ENCODE data around the gene FAM83B.

FAM83B gene

GRCh38 chr6:54913211-54913610, 66.6 kb downstream of the FAM83B start:
- H3K4me3 ChIP-seq (ENCODE audit: insufficient read depth, low read depth, low read length, poor library complexity, severe bottlenecking), result no peak overlapping the region
- H3K9me3 ChIP-seq (ENCODE audit: control insufficient read depth, low read length), result no peaks in the 10 kb centered on the region
- no peaks in the 10 kb centered on the region for H3K36me3 ChIP-seq (ENCODE audit: control insufficient read depth, insufficient read depth, low read length)
- H3K4me1 ChIP-seq (ENCODE audit: control insufficient read depth, insufficient read depth, low read length, poor library complexity, severe bottlenecking), result no peaks in the 10 kb centered on the region
- DNase-seq, result no peak
- no peaks in the 10 kb centered on the region for H3K27me3 ChIP-seq (replicated peaks; ENCODE audit: control insufficient read depth, insufficient read depth, low read length, poor library complexity, severe bottlenecking)
- H3K27ac ChIP-seq (ENCODE audit: insufficient read depth, low read length, poor library complexity, severe bottlenecking), result no peak overlapping the region

GRCh38 chr6:54916858-54917257, 70.3 kb downstream of the FAM83B start:
- Histone ChIP-seq H3K27ac (ENCODE audit: insufficient read depth, low read length, poor library complexity, severe bottlenecking) (no peak overlapping the region), H3K27me3 (replicated peaks; ENCODE audit: control insufficient read depth, insufficient read depth, low read length, poor library complexity, severe bottlenecking) (no peaks in the 10 kb centered on the region), H3K9me3 (ENCODE audit: control insufficient read depth, low read length) (no peaks in the 10 kb centered on the region), H3K4me3 (ENCODE audit: insufficient read depth, low read depth, low read length, poor library complexity, severe bottlenecking) (no peak overlapping the region), H3K4me1 (ENCODE audit: control insufficient read depth, insufficient read depth, low read length, poor library complexity, severe bottlenecking) (no peaks in the 10 kb centered on the region), H3K36me3 (ENCODE audit: control insufficient read depth, insufficient read depth, low read length) (no peaks in the 10 kb centered on the region)
- no peak for DNase-seq

- Histone ChIP-seq H3K4me1 (ENCODE audit: control insufficient read depth, insufficient read depth, low read length, poor library complexity, severe bottlenecking) (no peaks in the 10 kb centered on the region), H3K36me3 (ENCODE audit: control insufficient read depth, insufficient read depth, low read length) (no peaks in the 10 kb centered on the region), H3K27me3 (replicated peaks; ENCODE audit: control insufficient read depth, insufficient read depth, low read length, poor library complexity, severe bottlenecking) (no peaks in the 10 kb centered on the region), H3K9me3 (ENCODE audit: control insufficient read depth, low read length) (peaks cover 4% of the 10 kb centered on the region), H3K27ac (ENCODE audit: insufficient read depth, low read length, poor library complexity, severe bottlenecking) (no peak overlapping the region), H3K4me3 (ENCODE audit: insufficient read depth, low read depth, low read length, poor library complexity, severe bottlenecking) (no peak overlapping the region)
- no peak for DNase-seq
Observed at GRCh38 chr6:54920628-54921027, 74.1 kb downstream of the FAM83B start.

GRCh38 chr6:54921891-54922290, 75.3 kb downstream of the FAM83B start:
- H3K27me3 ChIP-seq (replicated peaks; ENCODE audit: control insufficient read depth, insufficient read depth, low read length, poor library complexity, severe bottlenecking), result no peaks in the 10 kb centered on the region
- H3K36me3 ChIP-seq (ENCODE audit: control insufficient read depth, insufficient read depth, low read length), result no peaks in the 10 kb centered on the region
- no peaks in the 10 kb centered on the region for H3K4me1 ChIP-seq (ENCODE audit: control insufficient read depth, insufficient read depth, low read length, poor library complexity, severe bottlenecking)
- no peak for DNase-seq
- H3K9me3 ChIP-seq (ENCODE audit: control insufficient read depth, low read length), result peaks cover 4% of the 10 kb centered on the region
- no peak overlapping the region for H3K4me3 ChIP-seq (ENCODE audit: insufficient read depth, low read depth, low read length, poor library complexity, severe bottlenecking)
- H3K27ac ChIP-seq (ENCODE audit: insufficient read depth, low read length, poor library complexity, severe bottlenecking), result no peak overlapping the region

GRCh38 chr6:54929245-54929909, 82.8 kb downstream of the FAM83B start:
- no peak for DNase-seq
- H3K36me3 ChIP-seq (ENCODE audit: control insufficient read depth, insufficient read depth, low read length), result no peaks in the 10 kb centered on the region
- H3K27me3 ChIP-seq (replicated peaks; ENCODE audit: control insufficient read depth, insufficient read depth, low read length, poor library complexity, severe bottlenecking), result no peaks in the 10 kb centered on the region

GRCh38 chr6:54932622-54933021, 86.1 kb downstream of the FAM83B start:
- Histone ChIP-seq H3K36me3 (ENCODE audit: control insufficient read depth, insufficient read depth, low read length) (no peaks in the 10 kb centered on the region), H3K4me3 (ENCODE audit: insufficient read depth, low read depth, low read length, poor library complexity, severe bottlenecking) (no peak overlapping the region), H3K9me3 (ENCODE audit: control insufficient read depth, low read length) (no peaks in the 10 kb centered on the region), H3K27me3 (replicated peaks; ENCODE audit: control insufficient read depth, insufficient read depth, low read length, poor library complexity, severe bottlenecking) (no peaks in the 10 kb centered on the region), H3K27ac (ENCODE audit: insufficient read depth, low read length, poor library complexity, severe bottlenecking) (no peak overlapping the region), H3K4me1 (ENCODE audit: control insufficient read depth, insufficient read depth, low read length, poor library complexity, severe bottlenecking) (no peaks in the 10 kb centered on the region)
- DNase-seq, result no peak

More at GRCh38 chr6:54929245-54929909, 82.8 kb downstream of the FAM83B start:
- Histone ChIP-seq H3K9me3 (ENCODE audit: control insufficient read depth, low read length) (peaks cover 3% of the 10 kb centered on the region), H3K4me3 (ENCODE audit: insufficient read depth, low read depth, low read length, poor library complexity, severe bottlenecking) (no peak overlapping the region), H3K4me1 (ENCODE audit: control insufficient read depth, insufficient read depth, low read length, poor library complexity, severe bottlenecking) (no peaks in the 10 kb centered on the region), H3K27ac (ENCODE audit: insufficient read depth, low read length, poor library complexity, severe bottlenecking) (no peak overlapping the region)

- Histone ChIP-seq H3K4me3 (ENCODE audit: insufficient read depth, low read depth, low read length, poor library complexity, severe bottlenecking) (no peak overlapping the region), H3K36me3 (ENCODE audit: control insufficient read depth, insufficient read depth, low read length) (no peaks in the 10 kb centered on the region), H3K9me3 (ENCODE audit: control insufficient read depth, low read length) (no peaks in the 10 kb centered on the region), H3K4me1 (ENCODE audit: control insufficient read depth, insufficient read depth, low read length, poor library complexity, severe bottlenecking) (no peaks in the 10 kb centered on the region), H3K27me3 (replicated peaks; ENCODE audit: control insufficient read depth, insufficient read depth, low read length, poor library complexity, severe bottlenecking) (no peaks in the 10 kb centered on the region), H3K27ac (ENCODE audit: insufficient read depth, low read length, poor library complexity, severe bottlenecking) (no peak overlapping the region)
- DNase-seq, result no peak
Observed at GRCh38 chr6:54935739-54936138, 89.2 kb downstream of the FAM83B start.

- Histone ChIP-seq H3K27ac (ENCODE audit: insufficient read depth, low read length, poor library complexity, severe bottlenecking) (no peak overlapping the region), H3K36me3 (ENCODE audit: control insufficient read depth, insufficient read depth, low read length) (no peaks in the 10 kb centered on the region), H3K4me1 (ENCODE audit: control insufficient read depth, insufficient read depth, low read length, poor library complexity, severe bottlenecking) (no peaks in the 10 kb centered on the region), H3K27me3 (replicated peaks; ENCODE audit: control insufficient read depth, insufficient read depth, low read length, poor library complexity, severe bottlenecking) (no peaks in the 10 kb centered on the region), H3K4me3 (ENCODE audit: insufficient read depth, low read depth, low read length, poor library complexity, severe bottlenecking) (no peak overlapping the region), H3K9me3 (ENCODE audit: control insufficient read depth, low read length) (no peaks in the 10 kb centered on the region)
- no peak for DNase-seq
Observed at GRCh38 chr6:54937371-54937770, 90.8 kb downstream of the FAM83B start.

- H3K4me3 ChIP-seq (ENCODE audit: insufficient read depth, low read depth, low read length, poor library complexity, severe bottlenecking), result no peak overlapping the region
- H3K4me1 ChIP-seq (ENCODE audit: control insufficient read depth, insufficient read depth, low read length, poor library complexity, severe bottlenecking), result no peaks in the 10 kb centered on the region
- H3K27me3 ChIP-seq (replicated peaks; ENCODE audit: control insufficient read depth, insufficient read depth, low read length, poor library complexity, severe bottlenecking), result no peaks in the 10 kb centered on the region
Observed at GRCh38 chr6:54957698-54958097, 111.1 kb downstream of the FAM83B start.

GRCh38 chr6:54958446-54958845, 111.9 kb downstream of the FAM83B start:
- Histone ChIP-seq H3K4me1 (ENCODE audit: control insufficient read depth, insufficient read depth, low read length, poor library complexity, severe bottlenecking) (no peaks in the 10 kb centered on the region), H3K9me3 (ENCODE audit: control insufficient read depth, low read length) (no peaks in the 10 kb centered on the region), H3K27me3 (replicated peaks; ENCODE audit: control insufficient read depth, insufficient read depth, low read length, poor library complexity, severe bottlenecking) (no peaks in the 10 kb centered on the region), H3K36me3 (ENCODE audit: control insufficient read depth, insufficient read depth, low read length) (no peaks in the 10 kb centered on the region), H3K4me3 (ENCODE audit: insufficient read depth, low read depth, low read length, poor library complexity, severe bottlenecking) (no peak overlapping the region), H3K27ac (ENCODE audit: insufficient read depth, low read length, poor library complexity, severe bottlenecking) (no peak overlapping the region)
- DNase-seq, result no peak

More at GRCh38 chr6:54957698-54958097, 111.1 kb downstream of the FAM83B start:
- H3K9me3 ChIP-seq (ENCODE audit: control insufficient read depth, low read length), result no peaks in the 10 kb centered on the region
- no peaks in the 10 kb centered on the region for H3K36me3 ChIP-seq (ENCODE audit: control insufficient read depth, insufficient read depth, low read length)
- no peak overlapping the region for H3K27ac ChIP-seq (ENCODE audit: insufficient read depth, low read length, poor library complexity, severe bottlenecking)
- DNase-seq, result no peak
